K562 (cell line): Measurements from ENCODE around the gene ADCYAP1R1. TPM values are rescaled to one million over a fixed set of nuclear protein-coding genes. Genes with fewer than 3 reads are reported as not detected.

Experiments
- ATAC-seq: fragments of 200-7000 bp; cut with Tn5 transposase; 3 replicates; pipeline ENCODE4 v1.9.1; 2020; ENCODE audit warnings: moderate library complexity
- BruUV-seq: library from RNA; stranded (reverse); fragments of 400-500 nt; replicated peaks from 2 replicates; lab custom pipeline; 2021; lab: Mats Ljungman, UMichigan
- CTCF ChIA-PET: fragments of 300-600 bp; formaldehyde crosslinking; extraction: SDS; loops from one replicate; lab custom pipeline; 2021; ENCODE audit warnings: low intra/inter-chr PET ratio; lab: Yijun Ruan, JAX
- POLR2A ChIA-PET: fragments of 300-600, 350-650 bp; sonication (Branson Sonifier 250); formaldehyde crosslinking; extraction: SDS; loops from one replicate; lab custom pipeline; 2021; ENCODE audit warnings: antibody characterized with exemption, inconsistent platforms; lab: Yijun Ruan, JAX
- DNase-seq, 4 experiments: peaks; one replicate each; pipeline versions ENCODE4 v3.0.0 to v3.0.0-alpha.2; 2011 to 2018; ENCODE audit warnings: low spot score in 3 of 4, mixed read lengths in 3 of 4; ENCODE audit errors: extremely low read depth in 1 of 4
- FAIRE-seq: peaks from 2 replicates; lab custom pipeline; 2011; peaks lifted over from hg19 to GRCh38; lab: Jason Lieb, UNC
- H2AFZ ChIP-seq: 2 replicates; pipeline ENCODE4 v1.6.0; 2011; ENCODE audit warnings: low read depth, low read length, control low read depth, inconsistent platforms
- H3K27ac ChIP-seq: fragments of 200-600 bp; 3 replicates; pipeline ENCODE4 v1.8.0; 2011; ENCODE audit warnings: low read depth, mild to moderate bottlenecking, control low read depth, inconsistent platforms, low read length, moderate library complexity, mixed read lengths; ENCODE audit errors: extremely low read depth
- H3K27me3 ChIP-seq, 2 experiments: fragments of 300-600 bp in 1 of 2; 2 replicates in 1 of 2; 3 replicates in 1 of 2; pipeline versions ENCODE4 v1.6.0 to v1.8.0; 2011; ENCODE audit warnings: inconsistent platforms in 2 of 2, low read length in 2 of 2, mild to moderate bottlenecking in 1 of 2, mixed read lengths in 1 of 2, moderate library complexity in 1 of 2; ENCODE audit not compliant: control insufficient read depth in 2 of 2, insufficient read depth in 2 of 2
- H3K36me3 ChIP-seq: fragments of 300-600 bp; 3 replicates; pipeline ENCODE4 v1.8.0; 2011; ENCODE audit warnings: mild to moderate bottlenecking, low read length, inconsistent platforms; ENCODE audit not compliant: control insufficient read depth, insufficient read depth
- H3K4me1 ChIP-seq, 2 experiments: fragments of 200-600 bp in 1 of 2; replicated peaks in 1 of 2; 2 replicates in 1 of 2; 3 replicates in 1 of 2; pipeline versions ENCODE4 v1.5.1 to v1.8.0; 2011; ENCODE audit warnings: inconsistent platforms in 2 of 2, low read length in 2 of 2, mild to moderate bottlenecking in 1 of 2, mixed read lengths in 1 of 2, moderate library complexity in 1 of 2; ENCODE audit not compliant: control insufficient read depth in 2 of 2, insufficient read depth in 2 of 2
- H3K4me2 ChIP-seq: 2 replicates; pipeline ENCODE4 v1.6.1; 2011; ENCODE audit warnings: low read length, control low read depth, inconsistent platforms, mixed read lengths; ENCODE audit not compliant: insufficient read depth
- H3K4me3 ChIP-seq: fragments of 200-600 bp; sonication (generic), shearing (Covaris generic); 2 replicates; pipeline ENCODE4 v1.5.1; 2016; ENCODE audit warnings: control low read depth, inconsistent platforms
- H3K79me2 ChIP-seq: fragments of 200-600 bp; 3 replicates; pipeline ENCODE4 v1.8.0; 2011; ENCODE audit warnings: low read length, inconsistent platforms; ENCODE audit not compliant: control insufficient read depth, insufficient read depth
- H3K9ac ChIP-seq, 2 experiments: 2 replicates each; pipeline versions ENCODE4 v1.6.0 to v1.6.1; 2011; ENCODE audit warnings: low read depth in 2 of 2, low read length in 2 of 2, control low read depth in 1 of 2, inconsistent platforms in 1 of 2, mild to moderate bottlenecking in 1 of 2, mixed read lengths in 1 of 2; ENCODE audit not compliant: insufficient read depth in 1 of 2
- H3K9me1 ChIP-seq: one replicate; pipeline ENCODE4 v1.6.0; 2011; ENCODE audit warnings: inconsistent platforms, mild to moderate bottlenecking, low read length, moderate library complexity; ENCODE audit not compliant: control insufficient read depth, insufficient read depth
- H3K9me3 ChIP-seq: replicated peaks from 2 replicates; pipeline ENCODE4 v1.5.1; 2011; ENCODE audit warnings: low read depth, low read length, inconsistent platforms; ENCODE audit not compliant: control insufficient read depth, insufficient read depth
- H4K20me1 ChIP-seq: replicated peaks from 2 replicates; pipeline ENCODE4 v1.6.1; 2011; ENCODE audit warnings: low read length, inconsistent platforms, mixed read lengths; ENCODE audit not compliant: control insufficient read depth, insufficient read depth
- HDAC1 ChIP-seq, 2 experiments: fragments of 450-650 bp; IDR thresholded peaks; 2 replicates each; pipeline ENCODE4 v1.6.1; 2016 to 2017; ENCODE audit warnings: inconsistent platforms in 1 of 2, mild to moderate bottlenecking in 1 of 2, moderate library complexity in 1 of 2
- TFAM ChIP-seq: fragments of 250-450 bp; sonication (Bioruptor Pico); conservative IDR thresholded peaks from 2 replicates; pipeline ENCODE4 v1.5.0; 2021; ENCODE audit warnings: mild to moderate bottlenecking, moderate library complexity
- WGBS: fragments of 100-300 bp; shearing (Covaris generic); methylation state at CpG from one replicate; pipeline ENCODE4 v1.1.6; 2016; ENCODE audit warnings: low coverage, mixed read lengths; ENCODE audit not compliant: insufficient coverage; ENCODE audit errors: missing lambda C conversion rate; 5-methylcytosine and 5-hydroxymethylcytosine counted together
- in situ Hi-C: fragments of 300-500 bp; cut with MboI; formaldehyde crosslinking; loops from 4 replicates; pipeline ENCODE4 v1.15.0; 2018; ENCODE audit warnings: inconsistent platforms, mixed read lengths
- intact Hi-C: fragments of 100-400 bp; cut with micrococcal nuclease; formaldehyde crosslinking; loops from 2 replicates; pipeline ENCODE4 v1.14.2; 2022
- polyA plus RNA-seq, 8 experiments: library from polyadenylated mRNA; depleted of rRNA in 4 of 8; stranded (reverse) in 5 of 8; unstranded in 3 of 8; fragments of >200 nt; fragmentation: Nextera tagmentation in 2 of 8; fragmentation: Illumina TruSeq in 1 of 8; extraction: Ambion mirVana in 2 of 8; extraction: Trizol in 1 of 8; gene quantifications; 2 replicates each; pipeline versions ENCODE4 v1.2.1 to v1.2.3, GENCODE V29; 2011 to 2014; ENCODE audit warnings: inconsistent platforms in 1 of 8, missing spikeins in 1 of 8
- total RNA-seq, 7 experiments: library from RNA; depleted of rRNA in 6 of 7; stranded (reverse); fragments of >200 nt in 6 of 7; fragmentation: Illumina TruSeq in 2 of 7; extraction: Trizol in 2 of 7; gene quantifications; 2 replicates each; pipeline versions ENCODE4 v1.2.1 to v1.2.3, GENCODE V29; 2011 to 2021; ENCODE audit warnings: low replicate concordance in 1 of 7
- TF ChIP-seq, protein P1 (sequence below): fragments of 450-650 bp; IDR thresholded peaks from 2 replicates; pipeline ENCODE4 v1.6.1; 2016; ENCODE audit warnings: low read depth

ADCYAP1R1 gene
- total and polyA plus RNA-seq, 9 of the 15 experiments (the other 6 are each of a cell fraction or from before 2014, with no cell fraction given): 0.03 to 0.07 TPM; not detected in 7

GRCh38 chr7:31046723-31047122 lies 5.4 kb upstream of the ADCYAP1R1 start:
- H3K4me3 ChIP-seq: no peak overlapping the region
- in situ Hi-C loops: no loop called here
- no peak overlapping the region for H3K4me2 ChIP-seq
- ATAC-seq: no peak
- intact Hi-C loops: no loop called here
- H3K27ac ChIP-seq: no peak overlapping the region
- WGBS: 0% methylated on average over 5 of the region's 5 CpGs
- POLR2A ChIA-PET: interaction anchor here (0.5 to 0.8 kb wide), 2 partner anchors 20 to 649 kb away, joined by 3 to 4 read pairs; no protein-coding TSS in a partner anchor
- TF ChIP-seq HDAC1 (IDR thresholded peaks at IDR 0.05) (no peak), TFAM (CRISPR knock-in tag) (no peak)
- TF ChIP-seq, protein P1, sequence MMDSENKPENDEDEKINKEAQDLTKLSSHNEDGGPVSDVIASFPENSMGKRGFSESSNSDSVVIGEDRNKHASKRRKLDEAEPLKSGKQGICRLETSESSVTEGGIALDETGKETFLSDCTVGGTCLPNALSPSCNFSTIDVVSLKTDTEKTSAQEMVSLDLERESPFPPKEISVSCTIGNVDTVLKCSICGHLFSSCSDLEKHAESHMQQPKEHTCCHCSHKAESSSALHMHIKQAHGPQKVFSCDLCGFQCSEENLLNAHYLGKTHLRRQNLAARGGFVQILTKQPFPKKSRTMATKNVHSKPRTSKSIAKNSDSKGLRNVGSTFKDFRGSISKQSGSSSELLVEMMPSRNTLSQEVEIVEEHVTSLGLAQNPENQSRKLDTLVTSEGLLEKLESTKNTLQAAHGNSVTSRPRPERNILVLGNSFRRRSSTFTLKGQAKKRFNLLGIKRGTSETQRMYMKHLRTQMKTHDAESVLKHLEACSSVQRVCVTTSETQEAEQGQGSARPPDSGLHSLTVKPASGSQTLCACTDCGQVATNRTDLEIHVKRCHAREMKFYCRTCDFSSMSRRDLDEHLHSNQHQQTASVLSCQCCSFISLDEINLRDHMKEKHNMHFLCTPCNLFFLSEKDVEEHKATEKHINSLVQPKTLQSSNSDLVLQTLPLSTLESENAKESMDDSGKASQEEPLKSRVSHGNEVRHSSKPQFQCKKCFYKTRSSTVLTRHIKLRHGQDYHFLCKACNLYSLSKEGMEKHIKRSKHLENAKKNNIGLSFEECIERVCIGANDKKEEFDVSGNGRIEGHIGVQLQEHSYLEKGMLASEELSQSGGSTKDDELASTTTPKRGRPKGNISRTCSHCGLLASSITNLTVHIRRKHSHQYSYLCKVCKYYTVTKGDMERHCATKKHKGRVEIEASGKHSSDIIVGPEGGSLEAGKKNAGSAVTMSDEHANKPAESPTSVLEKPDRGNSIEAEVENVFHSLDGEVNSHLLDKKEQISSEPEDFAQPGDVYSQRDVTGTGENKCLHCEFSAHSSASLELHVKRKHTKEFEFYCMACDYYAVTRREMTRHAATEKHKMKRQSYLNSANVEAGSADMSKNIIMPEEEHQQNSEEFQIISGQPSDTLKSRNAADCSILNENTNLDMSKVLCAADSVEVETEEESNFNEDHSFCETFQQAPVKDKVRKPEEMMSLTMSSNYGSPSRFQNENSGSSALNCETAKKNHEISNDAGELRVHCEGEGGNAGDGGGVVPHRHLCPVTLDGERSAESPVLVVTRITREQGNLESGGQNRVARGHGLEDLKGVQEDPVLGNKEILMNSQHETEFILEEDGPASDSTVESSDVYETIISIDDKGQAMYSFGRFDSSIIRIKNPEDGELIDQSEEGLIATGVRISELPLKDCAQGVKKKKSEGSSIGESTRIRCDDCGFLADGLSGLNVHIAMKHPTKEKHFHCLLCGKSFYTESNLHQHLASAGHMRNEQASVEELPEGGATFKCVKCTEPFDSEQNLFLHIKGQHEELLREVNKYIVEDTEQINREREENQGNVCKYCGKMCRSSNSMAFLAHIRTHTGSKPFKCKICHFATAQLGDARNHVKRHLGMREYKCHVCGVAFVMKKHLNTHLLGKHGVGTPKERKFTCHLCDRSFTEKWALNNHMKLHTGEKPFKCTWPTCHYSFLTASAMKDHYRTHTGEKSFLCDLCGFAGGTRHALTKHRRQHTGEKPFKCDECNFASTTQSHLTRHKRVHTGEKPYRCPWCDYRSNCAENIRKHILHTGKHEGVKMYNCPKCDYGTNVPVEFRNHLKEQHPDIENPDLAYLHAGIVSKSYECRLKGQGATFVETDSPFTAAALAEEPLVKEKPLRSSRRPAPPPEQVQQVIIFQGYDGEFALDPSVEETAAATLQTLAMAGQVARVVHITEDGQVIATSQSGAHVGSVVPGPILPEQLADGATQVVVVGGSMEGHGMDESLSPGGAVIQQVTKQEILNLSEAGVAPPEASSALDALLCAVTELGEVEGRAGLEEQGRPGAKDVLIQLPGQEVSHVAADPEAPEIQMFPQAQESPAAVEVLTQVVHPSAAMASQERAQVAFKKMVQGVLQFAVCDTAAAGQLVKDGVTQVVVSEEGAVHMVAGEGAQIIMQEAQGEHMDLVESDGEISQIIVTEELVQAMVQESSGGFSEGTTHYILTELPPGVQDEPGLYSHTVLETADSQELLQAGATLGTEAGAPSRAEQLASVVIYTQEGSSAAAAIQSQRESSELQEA: no peak
- TF ChIP-seq, all 486 proteins: peak for 0
- Histone ChIP-seq H3K36me3 (no peaks in the 10 kb centered on the region), H3K9me1 (peaks cover 6% of the 10 kb centered on the region), H3K79me2 (no peaks in the 10 kb centered on the region), H3K9me3 (no peaks in the 10 kb centered on the region), H2AFZ (no peak overlapping the region), H4K20me1 (no peaks in the 10 kb centered on the region), H3K27me3 (peaks cover 15 to 42% of the 10 kb centered on the region in 2 experiments; a peak in 3 of 5 replicates), H3K4me1 (no peaks in the 10 kb centered on the region), H3K9ac (no peak overlapping the region)
- DNase-seq: no peak
- CTCF ChIA-PET: no interaction called here
- BruUV-seq: no TSS peak
- FAIRE-seq: no peak
